Vagina (tissue), 2 donors: ENCODE data around the gene PEMT.

Experiments used
- POLR2A ChIP-seq, 2 donors: fragments of 450-650 bp; IDR thresholded peaks; one replicate each; pipeline ENCODE4 v1.6.1; 2017; ENCODE audit warnings: antibody characterized with exemption in 2 of 2, mild to moderate bottlenecking in 2 of 2, moderate library complexity in 2 of 2
- TF ChIP-seq, protein P1 (sequence below), 3 experiments: fragments of 450-650 bp in 2 of 3; fragments of 200-600 bp in 1 of 3; sonication (generic) in 1 of 3; IDR thresholded peaks; one replicate each; pipeline ENCODE4 v1.5.1; 2017 to 2019; ENCODE audit warnings: antibody characterized with exemption in 3 of 3, mild to moderate bottlenecking in 2 of 3, moderate library complexity in 2 of 3

GRCh38 chr17:17518951-17519350, 72.6 kb downstream of the PEMT start:
- TF ChIP-seq, protein P1, sequence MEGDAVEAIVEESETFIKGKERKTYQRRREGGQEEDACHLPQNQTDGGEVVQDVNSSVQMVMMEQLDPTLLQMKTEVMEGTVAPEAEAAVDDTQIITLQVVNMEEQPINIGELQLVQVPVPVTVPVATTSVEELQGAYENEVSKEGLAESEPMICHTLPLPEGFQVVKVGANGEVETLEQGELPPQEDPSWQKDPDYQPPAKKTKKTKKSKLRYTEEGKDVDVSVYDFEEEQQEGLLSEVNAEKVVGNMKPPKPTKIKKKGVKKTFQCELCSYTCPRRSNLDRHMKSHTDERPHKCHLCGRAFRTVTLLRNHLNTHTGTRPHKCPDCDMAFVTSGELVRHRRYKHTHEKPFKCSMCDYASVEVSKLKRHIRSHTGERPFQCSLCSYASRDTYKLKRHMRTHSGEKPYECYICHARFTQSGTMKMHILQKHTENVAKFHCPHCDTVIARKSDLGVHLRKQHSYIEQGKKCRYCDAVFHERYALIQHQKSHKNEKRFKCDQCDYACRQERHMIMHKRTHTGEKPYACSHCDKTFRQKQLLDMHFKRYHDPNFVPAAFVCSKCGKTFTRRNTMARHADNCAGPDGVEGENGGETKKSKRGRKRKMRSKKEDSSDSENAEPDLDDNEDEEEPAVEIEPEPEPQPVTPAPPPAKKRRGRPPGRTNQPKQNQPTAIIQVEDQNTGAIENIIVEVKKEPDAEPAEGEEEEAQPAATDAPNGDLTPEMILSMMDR (IDR thresholded peaks at IDR 0.05) = no peak
- no peak for TF ChIP-seq POLR2A (IDR thresholded peaks at IDR 0.05)
